Activated naive CD8-positive, alpha-beta T cell treated with anti-CD3 and anti-CD28 coated beads, Interleukin-2, amount 10 ng/mL, durations not matched to agents 7 days and 5 days (primary cell): ENCODE data around the gene RAB11B. TPM values are rescaled to one million over a fixed set of nuclear protein-coding genes. Genes with fewer than 3 reads are reported as not detected.
"Not testable (repeated sequence)": the region's sequence is repeated elsewhere in the genome, so short reads cannot be mapped to it uniquely, and the experiment has no call there.

Experiments
- ATAC-seq: fragments of 150-1000 bp; cut with Tn5 transposase; one replicate; pipeline ENCODE4 v1.10.0; 2021; ENCODE audit warnings: low read depth, moderate library complexity
- POLR2A ChIA-PET: fragments of 350-600 bp; sonication (Branson Sonifier 250); formaldehyde crosslinking; loops from one replicate; lab custom pipeline; 2021; ENCODE audit warnings: antibody characterized with exemption; lab: Charles Lee
- DNase-seq: peaks from one replicate; pipeline ENCODE4 v3.0.0; 2021
- H3K27ac Mint-ChIP-seq: one replicate; pipeline ENCODE4 v1.8.0; 2022; ENCODE audit warnings: mild to moderate bottlenecking, mixed read lengths
- H3K27me3 Mint-ChIP-seq: one replicate; pipeline ENCODE4 v1.8.0; 2022; ENCODE audit warnings: mild to moderate bottlenecking, moderate library complexity, mixed read lengths
- H3K36me3 Mint-ChIP-seq: one replicate; pipeline ENCODE4 v1.8.0; 2021; ENCODE audit warnings: mild to moderate bottlenecking, mixed read lengths
- H3K4me1 Mint-ChIP-seq: one replicate; pipeline ENCODE4 v1.8.0; 2021; ENCODE audit warnings: mixed read lengths
- H3K4me3 Mint-ChIP-seq: one replicate; pipeline ENCODE4 v1.8.0; 2022; ENCODE audit warnings: mild to moderate bottlenecking, moderate library complexity, mixed read lengths
- H3K9me3 Mint-ChIP-seq: one replicate; pipeline ENCODE4 v1.8.0; 2021; ENCODE audit warnings: mixed read lengths
- total RNA-seq, 2 experiments: library from RNA; stranded (reverse); gene quantifications; one replicate each; pipeline ENCODE4 v1.2.3, GENCODE V29; 2021

The RAB11B gene
- total RNA-seq, 2 experiments from 2014 or later, result 98.8 to 103 TPM

DNA sequence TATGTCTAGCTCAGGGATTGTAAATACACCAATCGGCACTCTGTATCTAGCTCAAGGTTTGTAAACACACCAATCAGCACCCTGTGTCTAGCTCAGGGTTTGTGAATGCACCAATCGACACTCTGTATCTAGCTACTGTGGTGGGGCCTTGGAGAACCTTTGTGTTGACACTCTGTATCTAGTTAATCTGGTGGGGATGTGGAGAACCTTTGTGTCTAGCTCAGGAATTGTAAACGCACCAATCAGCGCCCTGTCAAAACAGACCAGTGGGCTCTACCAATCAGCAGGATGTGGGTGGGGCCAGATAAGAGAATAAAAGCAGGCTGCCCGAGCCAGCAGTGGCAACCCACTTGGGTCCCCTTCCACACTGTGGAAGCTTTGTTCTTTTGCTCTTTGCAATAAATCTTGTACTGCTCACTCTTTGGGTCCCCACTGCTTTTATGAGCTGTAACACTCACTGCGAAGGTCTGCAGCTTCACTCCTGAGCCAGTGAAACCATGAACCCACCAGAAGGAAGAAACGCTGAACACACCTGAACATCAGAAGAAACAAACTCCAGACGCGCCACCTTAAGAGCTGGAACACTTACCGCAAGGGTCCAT, 13.7 kb upstream of the RAB11B start:
- not testable (repeated sequence) for H3K4me3 Mint-ChIP-seq, ATAC-seq, H3K27me3 Mint-ChIP-seq, H3K9me3 Mint-ChIP-seq, DNase-seq, H3K27ac Mint-ChIP-seq, H3K36me3 Mint-ChIP-seq
- POLR2A ChIA-PET, result interaction anchor here (1.2 to 2.4 kb wide), 2 partner anchors 9 to 14 kb away, joined by 3 to 11 read pairs; partner anchors contain the start of gene RAB11B
- H3K4me1 Mint-ChIP-seq, result peaks cover 12% of the 10 kb centered on the region

DNA sequence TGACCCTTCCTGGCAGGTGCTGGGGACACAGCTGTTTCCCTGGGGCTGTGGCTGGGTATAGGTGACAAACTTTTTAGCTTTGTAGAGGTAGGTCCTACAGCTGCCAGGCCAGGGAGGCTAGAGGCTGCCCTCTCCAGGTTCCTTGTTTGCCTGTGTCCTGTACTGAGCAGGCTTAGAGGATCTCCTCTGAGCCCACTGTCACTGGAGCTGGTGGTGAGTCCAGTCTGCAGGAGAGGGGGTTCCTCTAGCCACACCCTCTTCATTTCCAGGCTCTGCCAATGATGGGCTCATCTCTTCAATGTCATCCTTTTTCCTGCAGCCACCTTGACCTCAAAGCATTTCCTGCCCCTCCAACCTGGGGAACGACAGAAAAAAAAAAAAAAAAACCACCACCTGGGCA, 12.6 kb upstream of the RAB11B start:
- no peaks in the 10 kb centered on the region for H3K9me3 Mint-ChIP-seq
- peaks cover 2% of the 10 kb centered on the region for H3K27me3 Mint-ChIP-seq
- no peak overlapping the region for H3K27ac Mint-ChIP-seq
- POLR2A ChIA-PET, result interaction anchor here (2.4 kb wide), 1 partner anchor 13 kb away, joined by 11 read pairs; the partner anchor contains the start of gene RAB11B
- DNase-seq (no peak), ATAC-seq (peak; percentile 56)
- no peaks in the 10 kb centered on the region for H3K36me3 Mint-ChIP-seq
- peaks cover 12% of the 10 kb centered on the region for H3K4me1 Mint-ChIP-seq
- no peak overlapping the region for H3K4me3 Mint-ChIP-seq

- H3K4me3 Mint-ChIP-seq, POLR2A ChIA-PET, H3K27me3 Mint-ChIP-seq, H3K9me3 Mint-ChIP-seq, H3K27ac Mint-ChIP-seq, ATAC-seq, H3K36me3 Mint-ChIP-seq, DNase-seq: not testable (repeated sequence)
- H3K4me1 Mint-ChIP-seq, result peaks cover 12% of the 10 kb centered on the region
These were observed 10.8 kb upstream of the RAB11B start for GRCh38 chr19:8379156-8379891.

DNA sequence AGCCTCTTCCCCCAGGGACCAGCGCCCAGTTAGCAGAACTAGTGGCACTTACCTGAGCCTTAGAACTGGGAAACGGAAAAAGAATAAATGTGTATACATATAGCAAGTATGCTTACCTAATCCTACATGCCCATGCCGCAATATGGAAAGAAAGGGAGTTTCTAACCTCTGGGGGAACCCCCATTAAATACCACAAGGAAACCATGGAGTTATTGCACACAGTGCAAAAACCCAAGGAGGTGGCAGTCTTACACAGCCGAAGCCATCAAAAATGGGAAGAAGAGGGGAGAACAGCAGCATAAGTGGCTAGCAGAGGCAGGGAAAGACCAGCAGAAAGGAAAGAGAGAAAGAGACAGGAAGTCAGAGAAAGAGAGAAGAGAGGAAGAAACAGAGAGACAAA, 5.6 kb upstream of the RAB11B start:
- H3K36me3 Mint-ChIP-seq, H3K27ac Mint-ChIP-seq, H3K4me3 Mint-ChIP-seq, POLR2A ChIA-PET, H3K27me3 Mint-ChIP-seq, H3K4me1 Mint-ChIP-seq, H3K9me3 Mint-ChIP-seq, ATAC-seq, DNase-seq: not testable (repeated sequence)

- H3K27me3 Mint-ChIP-seq, H3K27ac Mint-ChIP-seq, POLR2A ChIA-PET: not testable (repeated sequence)
These were observed 5.1 kb upstream of the RAB11B start for GRCh38 chr19:8385103-8385502.

GRCh38 chr19:8385566-8385965, 4.6 kb upstream of the RAB11B start:
- H3K27me3 Mint-ChIP-seq, DNase-seq, H3K9me3 Mint-ChIP-seq, H3K4me1 Mint-ChIP-seq, H3K4me3 Mint-ChIP-seq, H3K27ac Mint-ChIP-seq, POLR2A ChIA-PET, H3K36me3 Mint-ChIP-seq, ATAC-seq: not testable (repeated sequence)

More at GRCh38 chr19:8385103-8385502, 5.1 kb upstream of the RAB11B start:
- not testable (repeated sequence) for DNase-seq, ATAC-seq, H3K4me3 Mint-ChIP-seq, H3K9me3 Mint-ChIP-seq, H3K36me3 Mint-ChIP-seq, H3K4me1 Mint-ChIP-seq

- H3K27ac Mint-ChIP-seq, H3K9me3 Mint-ChIP-seq, POLR2A ChIA-PET, H3K27me3 Mint-ChIP-seq, H3K4me3 Mint-ChIP-seq, H3K4me1 Mint-ChIP-seq, DNase-seq, ATAC-seq, H3K36me3 Mint-ChIP-seq: not testable (repeated sequence)
These were observed 3.7 kb upstream of the RAB11B start for GRCh38 chr19:8386419-8386818.

GRCh38 chr19:8386990-8387389, 3.2 kb upstream of the RAB11B start:
- ATAC-seq (no peak), DNase-seq (no peak)
- H3K9me3 Mint-ChIP-seq, result no peaks in the 10 kb centered on the region
- no peak overlapping the region for H3K27ac Mint-ChIP-seq
- peaks cover 10% of the 10 kb centered on the region for H3K4me1 Mint-ChIP-seq
- no peak overlapping the region for H3K4me3 Mint-ChIP-seq
- POLR2A ChIA-PET, result no interaction called here
- no peaks in the 10 kb centered on the region for H3K27me3 Mint-ChIP-seq
- H3K36me3 Mint-ChIP-seq, result peaks cover 7% of the 10 kb centered on the region

- H3K4me1 Mint-ChIP-seq, result peaks cover 15% of the 10 kb centered on the region
- H3K27ac Mint-ChIP-seq, result peak overlapping the region; percentile 63
- peaks cover 7% of the 10 kb centered on the region for H3K36me3 Mint-ChIP-seq
- POLR2A ChIA-PET, result no interaction called here
- peak overlapping the region; percentile 35 for H3K4me3 Mint-ChIP-seq
- DNase-seq, result no peak
- H3K27me3 Mint-ChIP-seq, result no peaks in the 10 kb centered on the region
- H3K9me3 Mint-ChIP-seq, result no peaks in the 10 kb centered on the region
- ATAC-seq, result no peak
These were observed 2.2 kb upstream of the RAB11B start for GRCh38 chr19:8387688-8388611.

- ATAC-seq, result no peak
- H3K9me3 Mint-ChIP-seq, result no peaks in the 10 kb centered on the region
- H3K4me3 Mint-ChIP-seq, result no peak overlapping the region
- H3K27me3 Mint-ChIP-seq, result no peaks in the 10 kb centered on the region
- H3K27ac Mint-ChIP-seq, result no peak overlapping the region
- POLR2A ChIA-PET, result interaction anchor here (0.7 kb wide), 1 partner anchor 56 kb away, joined by 6 read pairs; no protein-coding TSS in a partner anchor
- DNase-seq, result no peak
- H3K4me1 Mint-ChIP-seq, result peaks cover 17% of the 10 kb centered on the region
- peaks cover 7% of the 10 kb centered on the region for H3K36me3 Mint-ChIP-seq
These were observed 1.6 kb upstream of the RAB11B start for GRCh38 chr19:8388612-8388958.

DNA sequence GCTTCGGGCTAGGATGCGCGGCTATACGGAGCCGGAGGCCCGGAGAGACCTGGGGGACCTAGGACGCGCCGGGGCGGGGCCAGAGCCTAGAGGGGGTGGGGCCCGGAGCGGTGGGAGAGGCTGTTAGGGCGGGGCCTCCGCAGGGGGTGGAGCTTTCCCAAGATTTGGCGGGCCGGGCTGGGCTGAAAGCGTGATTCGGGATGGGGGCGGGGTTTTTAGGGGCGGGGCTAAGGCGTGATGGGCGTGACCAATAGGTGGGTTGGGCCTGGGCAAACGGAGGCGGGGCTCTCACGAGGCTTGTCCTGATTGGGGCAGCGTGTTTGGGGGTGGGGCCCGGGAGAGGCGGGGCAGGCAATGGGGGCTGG, 439 bp downstream of the RAB11B start:
- Mint-ChIP-seq H3K27me3 (no peaks in the 10 kb centered on the region), H3K9me3 (no peaks in the 10 kb centered on the region), H3K27ac (peak overlapping the region; percentile 81), H3K4me3 (peak overlapping the region; percentile 82), H3K4me1 (peaks cover 18% of the 10 kb centered on the region), H3K36me3 (peaks cover 7% of the 10 kb centered on the region)
- peak; percentile 97 for DNase-seq
- peak; percentile 44 for ATAC-seq
- POLR2A ChIA-PET, result interaction anchor here (0.6 to 2.5 kb wide), 15 partner anchors 9 to 339 kb away, joined by 3 to 11 read pairs (median 3); partner anchors contain the start of genes MYO1F and RPS28

- POLR2A ChIA-PET, result interaction anchor here (0.6 to 2.5 kb wide), 12 partner anchors 9 to 340 kb away, joined by 3 to 11 read pairs (median 3); partner anchors contain the start of genes KANK3, MARCHF2 and RPS28
- no peaks in the 10 kb centered on the region for H3K9me3 Mint-ChIP-seq
- ATAC-seq (no peak), DNase-seq (peak; percentile 44)
- peak overlapping the region; percentile 81 for H3K27ac Mint-ChIP-seq
- peaks cover 7% of the 10 kb centered on the region for H3K36me3 Mint-ChIP-seq
- H3K4me1 Mint-ChIP-seq, result peaks cover 22% of the 10 kb centered on the region
- no peaks in the 10 kb centered on the region for H3K27me3 Mint-ChIP-seq
- peak overlapping the region; percentile 82 for H3K4me3 Mint-ChIP-seq
These were observed 1.2 kb downstream of the RAB11B start for GRCh38 chr19:8391198-8392016.
